HEK293T (cell line): ENCODE data around the gene FXYD6.

Experiments
- CTCF ChIA-PET: fragments of 350-600 bp; formaldehyde crosslinking; extraction: SDS; loops from one replicate; lab custom pipeline; 2021; ENCODE audit warnings: antibody characterized with exemption, inconsistent platforms; lab: Yijun Ruan, JAX
- POLR2A ChIA-PET: fragments of 350-600 bp; formaldehyde crosslinking; extraction: SDS; loops from one replicate; lab custom pipeline; 2020; ENCODE audit warnings: antibody characterized with exemption, inconsistent platforms; lab: Yijun Ruan, JAX
- DNase-seq: peaks from one replicate; pipeline ENCODE4 v3.0.0; 2012; ENCODE audit warnings: mixed read lengths; ENCODE audit errors: extremely low spot score
- ARNT ChIP-seq: fragments of 450-650 bp; IDR thresholded peaks from 2 replicates; pipeline ENCODE4 v1.6.1; 2017; ENCODE audit warnings: mild to moderate bottlenecking
- BHLHE40 ChIP-seq: fragments of 450-650 bp; IDR thresholded peaks from 2 replicates; pipeline ENCODE4 v1.6.1; 2016; ENCODE audit warnings: mild to moderate bottlenecking, moderate library complexity, borderline replicate concordance
- CTBP1 ChIP-seq: fragments of 450-650 bp; IDR thresholded peaks from 2 replicates; pipeline ENCODE4 v1.6.1; 2016; ENCODE audit warnings: borderline replicate concordance
- ELF4 ChIP-seq: fragments of 450-650 bp; IDR thresholded peaks from 2 replicates; pipeline ENCODE4 v1.6.1; 2017; ENCODE audit warnings: antibody characterized with exemption
- FOXA1 ChIP-seq: fragments of 450-650 bp; IDR thresholded peaks from 2 replicates; pipeline ENCODE4 v1.6.1; 2016; ENCODE audit warnings: mild to moderate bottlenecking
- FOXK2 ChIP-seq: fragments of 450-650 bp; IDR thresholded peaks from 2 replicates; pipeline ENCODE4 v1.6.1; 2016; ENCODE audit warnings: mild to moderate bottlenecking
- FOXM1 ChIP-seq: fragments of 450-650 bp; IDR thresholded peaks from 2 replicates; pipeline ENCODE4 v1.6.1; 2017; ENCODE audit warnings: mild to moderate bottlenecking, borderline replicate concordance
- HDGF ChIP-seq: fragments of 450-650 bp; IDR thresholded peaks from 2 replicates; pipeline ENCODE4 v1.6.1; 2017; ENCODE audit warnings: antibody characterized with exemption, borderline replicate concordance
- L3MBTL2 ChIP-seq: fragments of 450-650 bp; conservative IDR thresholded peaks from 2 replicates; pipeline ENCODE4 v1.6.1; 2016; ENCODE audit warnings: mild to moderate bottlenecking
- LEF1 ChIP-seq: fragments of 450-650 bp; IDR thresholded peaks from 2 replicates; pipeline ENCODE4 v1.6.1; 2017; ENCODE audit warnings: mild to moderate bottlenecking, borderline replicate concordance
- NFRKB ChIP-seq: fragments of 450-650 bp; IDR thresholded peaks from 2 replicates; pipeline ENCODE4 v1.6.1; 2016; ENCODE audit warnings: mild to moderate bottlenecking, moderate library complexity
- PKNOX1 ChIP-seq: fragments of 450-650 bp; IDR thresholded peaks from 2 replicates; pipeline ENCODE4 v1.6.1; 2016
- SP1 ChIP-seq: fragments of 450-650 bp; IDR thresholded peaks from 2 replicates; pipeline ENCODE4 v1.6.1; 2017
- SUZ12 ChIP-seq: fragments of 450-650 bp; IDR thresholded peaks from 2 replicates; pipeline ENCODE4 v1.6.1; 2016; ENCODE audit warnings: mild to moderate bottlenecking
- TARDBP ChIP-seq: fragments of 450-650 bp; IDR thresholded peaks from 2 replicates; pipeline ENCODE4 v1.6.1; 2016
- ZNF384 ChIP-seq: fragments of 450-650 bp; IDR thresholded peaks from 2 replicates; pipeline ENCODE4 v1.6.1; 2016

FXYD6 gene

GRCh38 chr11:117921893-117922292 is 45.4 kb upstream of the FXYD6 start:
- no peak for DNase-seq
- CTCF ChIA-PET, result no interaction called here
- POLR2A ChIA-PET, result no interaction called here
- TF ChIP-seq FOXM1, result no peak
- no peak for TF ChIP-seq ZNF384
- no peak for TF ChIP-seq TARDBP
- no peak for TF ChIP-seq ELF4
- no peak for TF ChIP-seq LEF1
- no peak for TF ChIP-seq ARNT
- TF ChIP-seq HDGF, result no peak
- TF ChIP-seq SUZ12, result no peak
- no peak for TF ChIP-seq CTBP1
- no peak for TF ChIP-seq FOXK2
- TF ChIP-seq NFRKB, result no peak
- TF ChIP-seq SP1, result no peak
- no peak for TF ChIP-seq L3MBTL2
- no peak for TF ChIP-seq PKNOX1
- no peak for TF ChIP-seq FOXA1
- no peak for TF ChIP-seq BHLHE40

GRCh38 chr11:117921456-117921855 is 45.0 kb upstream of the FXYD6 start:
- ChIA-PET POLR2A (interaction anchor here (1.2 kb wide), 1 partner anchor 44 kb away, joined by 3 read pairs; no protein-coding TSS in a partner anchor), CTCF (no interaction called here)
- TF ChIP-seq FOXA1 (no peak), ARNT (no peak), L3MBTL2 (no peak), FOXK2 (no peak), NFRKB (no peak), HDGF (no peak)
- no peak for DNase-seq

- POLR2A ChIA-PET, result no interaction called here
- no peak for DNase-seq
- CTCF ChIA-PET, result interaction anchor here (0.7 to 1.0 kb wide), 2 partner anchors 27 to 102 kb away, joined by 3 read pairs; no protein-coding TSS in a partner anchor
- no peak for TF ChIP-seq FOXM1
- no peak for TF ChIP-seq CTBP1
- no peak for TF ChIP-seq ELF4
- no peak for TF ChIP-seq L3MBTL2
- no peak for TF ChIP-seq PKNOX1
- no peak for TF ChIP-seq FOXA1
- TF ChIP-seq TARDBP, result no peak
- no peak for TF ChIP-seq NFRKB
- TF ChIP-seq BHLHE40, result no peak
- TF ChIP-seq SUZ12, result no peak
- TF ChIP-seq LEF1, result no peak
Observed at GRCh38 chr11:117919781-117920221, 43.3 kb upstream of the FXYD6 start.

GRCh38 chr11:117919341-117919740 is 42.9 kb upstream of the FXYD6 start:
- ChIA-PET POLR2A (no interaction called here), CTCF (interaction anchor here (0.7 to 1.0 kb wide), 2 partner anchors 27 to 102 kb away, joined by 3 read pairs; no protein-coding TSS in a partner anchor)
- TF ChIP-seq FOXM1 (no peak), SP1 (no peak), TARDBP (no peak), HDGF (no peak), ZNF384 (no peak), ELF4 (no peak), BHLHE40 (no peak)

GRCh38 chr11:117918366-117919255 is 42.2 kb upstream of the FXYD6 start:
- DNase-seq, result no peak
- CTCF ChIA-PET, result no interaction called here
- POLR2A ChIA-PET, result no interaction called here
- TF ChIP-seq FOXA1 (no peak), SUZ12 (no peak)

More at GRCh38 chr11:117919341-117919740, 42.9 kb upstream of the FXYD6 start:
- DNase-seq, result no peak

- TF ChIP-seq ZNF384 (no peak), SUZ12 (no peak), BHLHE40 (no peak), TARDBP (no peak), FOXK2 (no peak), LEF1 (no peak), NFRKB (no peak), FOXM1 (no peak), ARNT (no peak), HDGF (no peak), ELF4 (no peak), FOXA1 (no peak), L3MBTL2 (no peak), CTBP1 (no peak), SP1 (no peak), PKNOX1 (no peak)
- ChIA-PET POLR2A (no interaction called here), CTCF (interaction anchor here (0.6 kb wide), 1 partner anchor 270 kb away, joined by 5 read pairs; no protein-coding TSS in a partner anchor)
- DNase-seq, result no peak
Observed at GRCh38 chr11:117917591-117918151, 41.2 kb upstream of the FXYD6 start.
